SKM-1 treated with dmso at 0.1 percent for 144 hours (cell line): ENCODE measurements around the gene TMEM235.

Experiments
- DNase-seq: peaks from one replicate; lab custom pipeline; 2025; ENCODE audit not compliant: unreplicated experiment; lab: John Stamatoyannopoulos, UW

Gene TMEM235

GRCh38 chr17:78269955-78270381, 38.5 kb downstream of the TMEM235 start:
- DNase-seq, result no peak

DNA sequence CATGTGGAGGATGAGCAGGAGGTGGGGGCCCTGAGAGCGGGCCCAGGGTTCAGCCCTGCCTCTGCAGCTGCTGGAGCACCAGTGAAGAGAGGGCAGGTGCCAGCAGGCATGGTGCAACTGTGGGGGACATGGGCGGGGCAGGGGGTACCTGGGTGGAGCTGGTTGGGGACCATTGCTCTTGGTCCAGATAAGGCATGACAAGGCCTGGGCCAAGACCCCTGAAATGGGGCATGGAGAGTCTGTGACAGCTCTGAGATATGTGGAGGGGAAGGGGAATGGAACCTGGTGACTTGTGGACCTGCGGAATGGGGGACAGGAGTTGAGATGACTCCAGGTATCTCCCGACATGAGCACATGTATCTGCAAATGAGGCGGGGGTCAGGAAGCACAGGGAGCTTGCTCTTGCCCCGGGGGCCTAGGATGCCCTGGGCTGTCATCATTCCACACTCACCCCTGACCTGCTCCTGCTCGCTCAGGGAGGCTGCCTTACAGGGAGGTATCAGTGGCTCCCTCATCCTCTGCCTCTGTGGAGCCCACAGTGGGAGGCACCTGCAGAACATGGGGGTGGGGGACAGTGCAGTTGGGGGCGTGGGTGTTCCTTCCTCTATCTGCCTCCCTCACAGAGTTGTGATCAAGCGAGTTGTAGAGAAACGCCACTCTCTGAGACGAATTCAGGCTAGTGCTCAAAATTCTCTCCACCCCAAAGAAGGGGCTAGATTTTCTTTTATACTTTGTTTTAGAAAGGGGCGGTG, 40.2 kb downstream of the TMEM235 start:
- DNase-seq, result no peak

DNA sequence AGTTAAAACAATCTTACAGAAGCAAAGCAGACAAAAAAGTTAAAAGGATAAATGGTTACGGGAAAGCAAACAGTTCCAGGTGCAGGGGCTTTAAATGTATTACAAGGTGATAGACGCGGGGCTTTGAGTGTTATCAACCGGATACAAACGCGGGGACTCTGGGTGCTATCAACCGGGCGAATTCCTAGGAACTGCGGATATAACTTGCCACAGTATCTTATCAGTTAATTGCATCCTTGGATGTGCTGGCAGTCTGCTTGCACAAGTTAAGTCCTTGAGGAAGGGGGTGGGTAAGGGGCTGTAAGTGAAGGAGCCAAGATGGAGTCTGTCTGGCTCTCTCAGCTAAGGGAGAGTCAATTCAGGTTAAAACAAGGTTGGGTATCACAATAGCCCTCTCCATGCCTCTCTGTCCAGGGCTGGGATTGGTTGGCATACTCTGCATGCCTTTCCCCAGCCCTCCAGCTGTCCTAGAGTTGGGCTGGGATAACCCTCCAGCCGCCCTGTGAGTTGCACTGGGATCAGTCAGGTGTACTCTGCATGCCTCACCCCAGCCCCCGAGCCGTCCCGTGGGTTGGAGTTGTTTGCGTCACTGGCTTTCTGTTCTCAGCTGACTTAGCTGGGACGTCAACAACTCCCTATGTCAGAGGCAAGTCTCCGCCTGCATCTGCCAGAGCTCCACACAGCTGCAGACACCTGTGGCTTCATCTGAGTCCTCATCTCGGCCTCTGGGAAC, 40.9 kb downstream of the TMEM235 start:
- no peak for DNase-seq

DNA sequence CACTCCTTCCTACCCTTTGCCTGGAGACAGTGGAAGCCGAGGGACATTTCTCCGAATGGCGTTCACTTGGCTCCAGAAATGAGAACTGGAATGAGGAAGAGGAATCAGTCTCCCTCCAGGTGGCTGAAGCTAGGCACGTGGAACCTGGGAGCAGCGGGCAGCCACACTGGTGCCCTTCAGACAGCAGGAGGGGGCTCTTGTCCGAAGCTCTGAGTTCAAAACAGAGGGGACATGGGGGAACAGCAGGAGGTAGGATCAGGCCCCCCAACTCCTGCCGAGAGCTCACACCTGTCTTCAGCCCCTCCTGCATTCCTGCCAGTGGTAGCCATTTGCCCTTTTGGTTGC, 41.5 kb downstream of the TMEM235 start:
- DNase-seq, result no peak

- no peak for DNase-seq
These were observed 42.4 kb downstream of the TMEM235 start for GRCh38 chr17:78273813-78274212.

- no peak for DNase-seq
These were observed 43.9 kb downstream of the TMEM235 start for GRCh38 chr17:78275355-78275754.

DNA sequence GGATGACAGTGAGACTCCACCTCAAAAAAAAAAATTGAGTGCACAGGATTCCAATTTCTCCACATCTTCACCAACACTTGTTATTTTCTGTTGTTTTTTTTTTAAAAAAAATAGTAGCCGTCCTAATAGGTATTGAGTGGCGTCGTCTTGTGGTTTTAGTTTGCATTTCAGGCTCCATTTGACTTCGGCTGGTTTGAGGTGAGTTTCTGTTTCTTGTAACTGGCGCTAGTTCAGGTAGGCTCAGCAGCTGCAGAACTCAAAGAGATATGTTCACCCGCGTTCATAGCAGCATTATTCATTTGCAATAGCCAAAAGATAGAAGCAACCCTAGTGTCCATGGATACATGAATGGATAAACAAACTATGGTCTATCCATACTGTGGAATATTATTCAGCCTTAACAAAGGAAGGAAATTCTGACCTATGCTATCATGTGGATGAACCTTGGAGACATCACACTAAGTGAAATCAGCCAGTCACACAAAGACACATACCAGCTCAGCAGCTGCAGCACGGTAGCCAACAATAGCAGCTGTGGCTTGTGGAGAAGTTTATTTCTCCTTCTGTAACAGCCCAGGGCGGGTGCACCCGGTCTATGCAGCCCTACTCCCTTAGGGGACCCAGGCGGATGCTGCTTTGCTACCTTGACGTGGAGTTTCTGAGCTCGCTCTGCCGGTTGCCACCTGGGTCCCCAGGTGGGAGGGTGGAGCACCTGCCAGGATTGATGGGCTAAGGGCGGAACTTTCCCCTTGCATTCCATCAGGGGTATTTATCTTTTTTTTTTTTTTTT, 44.9 kb downstream of the TMEM235 start:
- no peak for DNase-seq

- DNase-seq, result no peak
These were observed 46.8 kb downstream of the TMEM235 start for GRCh38 chr17:78278139-78278741.

DNA sequence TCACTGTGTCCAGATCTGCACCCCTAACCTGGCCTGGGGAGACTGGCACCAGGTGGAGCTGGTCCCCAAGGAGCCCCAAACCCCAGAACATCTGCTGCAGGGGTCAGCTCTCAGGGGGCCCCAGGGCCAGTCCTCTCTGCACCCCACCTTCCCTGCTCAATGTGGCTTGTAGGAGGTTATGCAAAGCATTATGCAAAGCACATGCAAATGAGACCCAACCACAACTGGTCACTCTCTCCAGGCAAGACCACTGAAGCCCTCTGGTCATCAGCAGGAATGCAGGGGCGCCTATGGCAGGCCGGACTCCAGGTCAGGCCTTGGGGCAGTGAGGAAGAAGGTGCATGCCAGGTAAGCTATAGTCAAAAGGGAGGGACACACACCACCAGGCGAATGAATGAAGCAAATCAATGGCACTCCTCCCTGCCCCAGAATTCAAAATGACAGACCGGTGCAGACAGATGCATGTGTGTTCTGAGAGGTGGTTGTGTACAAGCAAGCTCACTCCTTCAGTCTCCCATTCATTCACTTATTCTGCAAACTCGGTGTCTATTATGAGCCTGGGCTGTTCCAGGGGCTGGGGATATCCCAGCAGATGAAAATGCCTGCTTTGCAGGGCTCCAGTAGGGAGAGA, 48.0 kb downstream of the TMEM235 start:
- no peak for DNase-seq

- no peak for DNase-seq
These were observed 49.9 kb downstream of the TMEM235 start for GRCh38 chr17:78281249-78281845.

DNA sequence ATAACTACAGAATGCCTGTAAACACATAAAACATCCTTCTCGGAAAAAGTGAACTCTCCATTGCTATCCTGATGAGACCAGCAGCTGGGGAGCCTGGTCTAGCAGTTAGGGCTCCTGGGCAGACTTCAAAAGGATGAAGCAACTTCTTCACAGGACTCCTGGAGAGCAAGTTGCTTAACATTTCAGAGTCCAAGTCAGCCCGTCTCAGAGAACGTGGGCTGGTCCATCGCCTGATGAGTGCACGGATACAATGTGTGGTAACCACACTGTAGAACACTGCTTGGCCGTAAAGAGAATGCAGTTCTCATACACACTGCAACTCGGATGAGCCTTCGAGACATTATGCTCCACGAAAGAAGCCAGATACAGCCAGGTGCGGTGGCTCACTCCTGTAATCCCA, 52.7 kb downstream of the TMEM235 start:
- peak; percentile 95 for DNase-seq

GRCh38 chr17:78289004-78289403, 57.6 kb downstream of the TMEM235 start:
- DNase-seq, result no peak

DNA sequence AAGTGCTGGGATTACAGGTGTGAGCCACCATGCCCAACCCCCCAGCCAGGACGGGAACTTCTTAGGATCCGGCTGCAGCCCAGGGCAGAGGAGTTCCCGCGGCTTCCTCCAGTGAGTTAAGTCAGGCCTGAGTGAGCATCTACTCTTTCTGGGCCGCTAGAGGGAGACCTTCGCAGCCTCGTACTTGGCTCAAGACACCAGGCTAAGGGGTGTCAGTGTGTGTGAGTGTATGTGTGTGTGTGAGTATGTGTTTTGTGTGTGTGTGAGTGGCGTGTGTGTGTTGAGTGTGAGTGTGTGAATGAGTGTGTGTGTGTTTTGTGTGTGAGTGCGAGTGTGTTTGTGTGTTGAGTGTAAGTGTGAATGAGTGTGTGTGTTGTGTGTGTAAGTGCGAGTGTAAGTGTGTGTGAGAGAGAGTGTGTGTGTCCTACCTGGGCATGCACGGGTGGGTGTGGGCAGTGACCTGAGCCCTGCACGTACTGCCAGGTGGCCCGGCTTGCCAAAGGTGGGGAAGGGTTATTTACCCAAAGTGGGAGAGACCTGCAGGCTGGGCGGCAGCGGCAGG, 58.5 kb downstream of the TMEM235 start:
- DNase-seq, result peak; percentile 90
